ENCODE results near the gene ZFP57.

ZFP57 gene

DNA sequence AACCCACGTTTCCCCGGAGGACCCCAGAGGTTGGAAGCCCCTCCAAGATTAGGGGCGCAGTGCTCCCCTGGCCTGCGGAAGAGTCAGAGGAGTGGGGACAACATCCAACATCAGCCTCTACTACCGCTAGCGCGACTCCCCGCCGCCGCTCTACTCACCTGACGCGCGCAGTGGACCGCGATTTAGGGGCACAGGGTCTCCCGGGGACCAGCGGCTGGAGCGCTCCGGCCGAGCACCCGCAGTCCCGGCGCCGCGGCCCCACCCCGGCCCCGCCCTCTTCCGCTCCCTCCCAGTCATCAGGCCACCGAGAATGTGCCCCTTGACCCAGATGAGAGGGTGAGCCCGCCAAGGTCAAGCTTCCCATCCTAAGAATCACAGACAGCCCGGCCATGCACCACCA lies at the start of gene ZFP57:
TSS of gene ZFP57 (minus strand) at position 249 of the 400 bp plus-strand sequence. CDS start 4,149 bp downstream, outside the sequence.
- TF ChIP-seq, protein P1, sequence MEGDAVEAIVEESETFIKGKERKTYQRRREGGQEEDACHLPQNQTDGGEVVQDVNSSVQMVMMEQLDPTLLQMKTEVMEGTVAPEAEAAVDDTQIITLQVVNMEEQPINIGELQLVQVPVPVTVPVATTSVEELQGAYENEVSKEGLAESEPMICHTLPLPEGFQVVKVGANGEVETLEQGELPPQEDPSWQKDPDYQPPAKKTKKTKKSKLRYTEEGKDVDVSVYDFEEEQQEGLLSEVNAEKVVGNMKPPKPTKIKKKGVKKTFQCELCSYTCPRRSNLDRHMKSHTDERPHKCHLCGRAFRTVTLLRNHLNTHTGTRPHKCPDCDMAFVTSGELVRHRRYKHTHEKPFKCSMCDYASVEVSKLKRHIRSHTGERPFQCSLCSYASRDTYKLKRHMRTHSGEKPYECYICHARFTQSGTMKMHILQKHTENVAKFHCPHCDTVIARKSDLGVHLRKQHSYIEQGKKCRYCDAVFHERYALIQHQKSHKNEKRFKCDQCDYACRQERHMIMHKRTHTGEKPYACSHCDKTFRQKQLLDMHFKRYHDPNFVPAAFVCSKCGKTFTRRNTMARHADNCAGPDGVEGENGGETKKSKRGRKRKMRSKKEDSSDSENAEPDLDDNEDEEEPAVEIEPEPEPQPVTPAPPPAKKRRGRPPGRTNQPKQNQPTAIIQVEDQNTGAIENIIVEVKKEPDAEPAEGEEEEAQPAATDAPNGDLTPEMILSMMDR (IDR thresholded peaks at IDR 0.05; ENCODE audit: borderline replicate concordance, insufficient read depth, low read depth, low read length): no peak
- H3K4me3 ChIP-seq (ENCODE audit: low read depth, low read length): no peak within 1 kb of the TSS

DNA sequence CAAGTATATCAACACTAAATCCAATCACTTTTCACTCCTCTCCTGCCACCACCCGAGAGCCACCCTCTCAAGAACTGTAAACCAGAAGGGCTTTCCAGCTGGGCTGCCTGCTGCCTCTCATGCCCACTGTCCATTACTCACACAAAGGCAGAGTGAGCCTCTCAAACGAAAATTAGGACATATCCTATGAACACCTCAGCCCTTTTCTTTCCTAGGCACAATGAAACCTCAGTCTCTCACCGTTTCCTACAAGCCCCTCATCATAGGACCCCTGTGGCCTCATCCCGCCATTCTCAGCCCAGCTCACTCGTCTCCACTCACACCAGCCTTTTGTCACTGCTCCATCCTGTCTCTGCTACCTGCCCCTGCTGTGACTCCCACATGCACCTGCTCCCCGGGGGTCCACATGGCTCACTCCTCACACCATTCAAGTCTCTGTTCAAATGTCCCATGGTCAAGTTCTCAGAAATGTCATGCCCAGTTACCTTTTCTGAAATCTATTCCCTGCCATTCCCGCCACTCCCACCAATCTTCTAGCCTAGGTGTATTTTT lies 49.7 kb upstream of the ZFP57 start:
- no peak overlapping the region for H3K4me3 ChIP-seq (ENCODE audit: low read depth, low read length)
- TF ChIP-seq, protein P1 (IDR thresholded peaks at IDR 0.05; ENCODE audit: borderline replicate concordance, insufficient read depth, low read depth, low read length): no peak

DNA sequence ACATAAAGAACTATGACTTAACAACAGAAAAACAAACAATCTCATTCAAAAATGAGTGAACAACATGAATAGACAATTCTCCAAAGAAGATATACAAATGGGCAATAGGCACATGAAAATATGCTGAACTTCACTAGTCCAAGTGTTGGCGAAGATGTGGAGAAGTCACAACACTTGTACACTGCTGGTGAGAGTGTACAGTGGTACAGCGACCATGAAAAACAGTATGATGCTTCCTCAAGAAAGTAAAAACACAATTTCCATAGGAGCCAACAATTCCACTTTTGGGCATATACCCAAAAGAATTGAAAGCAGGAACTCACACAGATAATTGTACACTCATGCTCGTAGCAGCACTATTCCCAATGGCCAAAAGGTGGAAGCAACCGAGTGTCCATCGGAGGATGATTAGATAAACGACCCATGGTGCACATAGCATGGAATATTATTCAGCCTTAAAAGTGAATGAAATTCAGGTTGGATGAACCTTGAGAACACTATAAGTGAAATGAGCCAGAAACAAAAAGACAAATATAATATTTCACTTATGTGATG lies 48.9 kb upstream of the ZFP57 start:
- TF ChIP-seq, protein P1 (IDR thresholded peaks at IDR 0.05; ENCODE audit: borderline replicate concordance, insufficient read depth, low read depth, low read length): no peak
- no peak overlapping the region for H3K4me3 ChIP-seq (ENCODE audit: low read depth, low read length)

DNA sequence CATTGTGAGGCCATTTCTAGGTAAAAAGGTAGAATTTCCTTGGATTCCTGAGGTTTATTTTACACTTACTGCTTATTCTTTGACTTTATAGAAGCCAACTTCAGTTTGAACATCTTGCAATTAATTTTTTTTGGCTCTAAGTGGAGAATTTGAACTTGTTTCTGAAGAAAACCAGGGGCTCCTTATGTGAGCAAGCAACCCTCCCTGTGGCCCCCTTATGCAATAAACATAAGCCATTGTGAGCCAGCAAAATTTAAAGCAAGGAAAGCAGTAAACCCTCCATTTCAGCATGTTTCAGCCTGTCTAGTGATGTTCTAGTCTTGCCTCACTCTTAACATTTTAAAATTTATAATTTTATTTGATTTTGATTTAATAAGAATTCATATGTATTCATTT lies 47.9 kb upstream of the ZFP57 start:
- TF ChIP-seq, protein P1 (IDR thresholded peaks at IDR 0.05; ENCODE audit: borderline replicate concordance, insufficient read depth, low read depth, low read length): no peak

DNA sequence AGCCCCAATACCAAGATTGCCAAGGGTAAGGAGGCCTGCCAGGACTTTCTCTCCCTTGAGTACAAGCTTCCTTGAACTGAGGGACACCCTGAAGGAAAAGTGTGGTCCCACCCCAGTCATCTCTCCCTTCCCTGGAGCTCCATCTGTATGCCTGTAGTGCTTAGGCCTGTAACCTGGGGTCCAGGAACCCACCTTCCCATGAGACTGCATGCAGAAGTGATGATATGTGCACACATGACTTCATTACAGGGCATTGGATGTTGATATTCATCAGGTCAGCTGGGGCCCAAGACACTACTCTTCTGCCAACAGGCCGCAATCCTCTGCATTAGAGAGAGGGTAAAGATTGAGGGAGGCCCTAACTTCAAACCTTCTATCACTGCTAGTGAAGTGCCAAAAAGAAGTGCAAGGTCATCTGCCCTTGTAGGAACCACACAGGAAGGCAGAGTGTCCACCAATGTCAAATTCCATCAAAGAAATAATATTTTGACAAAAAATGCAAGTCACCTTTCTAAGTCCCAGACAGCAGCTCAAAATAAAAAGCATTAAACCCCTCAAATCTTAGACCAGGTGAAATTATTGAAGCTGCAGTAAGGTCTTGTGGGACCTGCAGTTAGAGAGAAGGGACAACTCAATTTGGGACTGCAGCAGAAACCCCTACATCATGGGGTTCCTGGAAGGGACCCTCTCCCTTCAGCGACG lies 47.4 kb upstream of the ZFP57 start:
- TF ChIP-seq, protein P1 (IDR thresholded peaks at IDR 0.05; ENCODE audit: borderline replicate concordance, insufficient read depth, low read depth, low read length): no peak

More for the DNA sequence above, 47.9 kb upstream of the ZFP57 start:
- H3K4me3 ChIP-seq (ENCODE audit: low read depth, low read length): no peak overlapping the region

DNA sequence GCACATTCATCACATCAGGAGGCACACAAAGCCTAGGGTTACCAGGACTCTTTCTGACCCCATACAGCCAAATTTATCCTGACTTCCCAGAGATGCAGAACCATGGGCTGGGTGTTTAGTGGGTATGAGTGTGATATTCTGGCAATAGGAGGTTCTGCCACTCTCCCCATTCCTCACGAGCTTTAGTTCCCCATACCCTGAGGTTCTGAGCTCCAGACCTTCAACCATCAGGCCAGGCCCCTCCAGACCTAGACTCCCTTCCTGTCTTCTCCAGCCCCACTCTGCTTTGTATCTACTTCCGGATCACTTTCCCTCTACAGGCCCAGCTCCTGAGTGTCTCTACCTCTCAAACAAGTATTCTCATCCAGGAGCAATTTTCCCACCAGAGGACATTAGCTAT lies 46.7 kb upstream of the ZFP57 start:
- H3K4me3 ChIP-seq (ENCODE audit: low read depth, low read length): no peak overlapping the region
- TF ChIP-seq, protein P1 (IDR thresholded peaks at IDR 0.05; ENCODE audit: borderline replicate concordance, insufficient read depth, low read depth, low read length): no peak

More for the DNA sequence above, 47.4 kb upstream of the ZFP57 start:
- no peak overlapping the region for H3K4me3 ChIP-seq (ENCODE audit: low read depth, low read length)

Data from GM12875 (cell line).